ENCODE measurements around the gene SNX32.

SNX32 gene

DNA sequence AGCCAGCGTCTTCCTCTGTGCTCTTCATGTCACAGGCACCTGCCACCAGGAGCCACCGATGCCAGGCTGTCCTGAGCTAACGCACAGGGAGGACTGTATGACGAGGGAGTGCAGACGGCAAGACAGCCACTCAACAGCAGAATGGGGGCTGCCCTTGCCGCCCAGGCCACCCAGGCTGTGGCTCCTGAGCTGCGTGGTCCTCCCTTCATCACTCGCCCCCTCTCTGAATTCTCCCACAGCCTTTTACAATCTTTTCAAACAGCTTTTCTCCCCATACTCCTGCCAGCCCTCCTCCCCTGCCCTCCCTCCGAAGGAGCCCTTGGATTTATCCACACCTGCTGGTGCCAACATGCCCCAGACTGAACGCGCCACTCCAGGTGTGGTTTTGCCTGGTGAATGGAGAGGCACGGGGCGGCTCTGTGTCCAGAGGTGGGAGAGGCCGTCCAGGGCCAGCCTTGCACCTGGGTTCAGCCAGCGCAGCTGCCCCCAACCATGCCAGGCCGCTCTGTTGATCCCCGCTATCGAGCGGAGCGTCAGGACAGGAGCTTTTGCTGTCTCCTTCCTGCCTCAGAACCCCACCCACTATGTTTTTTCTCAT is 24.9 kb upstream of the SNX32 start:
- Histone ChIP-seq H3K9ac (ENCODE audit: low read length) (no peak overlapping the region), H3K9me3 (replicated peaks; ENCODE audit: insufficient read depth, low read length) (no peaks in the 10 kb centered on the region), H3K79me2 (ENCODE audit: low read length) (no peaks in the 10 kb centered on the region), H2AFZ (ENCODE audit: low read length) (no peak overlapping the region), H3K4me3 (ENCODE audit: low read length) (no peak overlapping the region), H3K4me2 (ENCODE audit: low read depth, low read length) (no peak overlapping the region), H4K20me1 (ENCODE audit: insufficient read depth, low read length) (no peaks in the 10 kb centered on the region), H3K4me1 (ENCODE audit: low read length) (no peaks in the 10 kb centered on the region), H3K27ac (ENCODE audit: low read length) (no peak overlapping the region), H3K27me3 (replicated peaks; ENCODE audit: insufficient read depth, low read length) (peaks cover 19% of the 10 kb centered on the region), H3K9me2 (replicated peaks; ENCODE audit: insufficient read depth, low read length) (no peaks in the 10 kb centered on the region), H3K36me3 (replicated peaks; ENCODE audit: insufficient read depth, low read length) (no peaks in the 10 kb centered on the region), H3F3A (ENCODE audit: insufficient read depth, low read length) (no peaks in the 10 kb centered on the region)
- TF ChIP-seq, protein P1, sequence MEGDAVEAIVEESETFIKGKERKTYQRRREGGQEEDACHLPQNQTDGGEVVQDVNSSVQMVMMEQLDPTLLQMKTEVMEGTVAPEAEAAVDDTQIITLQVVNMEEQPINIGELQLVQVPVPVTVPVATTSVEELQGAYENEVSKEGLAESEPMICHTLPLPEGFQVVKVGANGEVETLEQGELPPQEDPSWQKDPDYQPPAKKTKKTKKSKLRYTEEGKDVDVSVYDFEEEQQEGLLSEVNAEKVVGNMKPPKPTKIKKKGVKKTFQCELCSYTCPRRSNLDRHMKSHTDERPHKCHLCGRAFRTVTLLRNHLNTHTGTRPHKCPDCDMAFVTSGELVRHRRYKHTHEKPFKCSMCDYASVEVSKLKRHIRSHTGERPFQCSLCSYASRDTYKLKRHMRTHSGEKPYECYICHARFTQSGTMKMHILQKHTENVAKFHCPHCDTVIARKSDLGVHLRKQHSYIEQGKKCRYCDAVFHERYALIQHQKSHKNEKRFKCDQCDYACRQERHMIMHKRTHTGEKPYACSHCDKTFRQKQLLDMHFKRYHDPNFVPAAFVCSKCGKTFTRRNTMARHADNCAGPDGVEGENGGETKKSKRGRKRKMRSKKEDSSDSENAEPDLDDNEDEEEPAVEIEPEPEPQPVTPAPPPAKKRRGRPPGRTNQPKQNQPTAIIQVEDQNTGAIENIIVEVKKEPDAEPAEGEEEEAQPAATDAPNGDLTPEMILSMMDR (IDR thresholded peaks at IDR 0.05; ENCODE audit: low read length): no peak
- no peak for TF ChIP-seq EZH2 (optimal IDR thresholded peaks at IDR 0.05; ENCODE audit: low read depth, low read length)
- no peak for TF ChIP-seq EZH2phosphoT487 (IDR thresholded peaks at IDR 0.05; ENCODE audit: low read length)
- DNase-seq: no peak

DNA sequence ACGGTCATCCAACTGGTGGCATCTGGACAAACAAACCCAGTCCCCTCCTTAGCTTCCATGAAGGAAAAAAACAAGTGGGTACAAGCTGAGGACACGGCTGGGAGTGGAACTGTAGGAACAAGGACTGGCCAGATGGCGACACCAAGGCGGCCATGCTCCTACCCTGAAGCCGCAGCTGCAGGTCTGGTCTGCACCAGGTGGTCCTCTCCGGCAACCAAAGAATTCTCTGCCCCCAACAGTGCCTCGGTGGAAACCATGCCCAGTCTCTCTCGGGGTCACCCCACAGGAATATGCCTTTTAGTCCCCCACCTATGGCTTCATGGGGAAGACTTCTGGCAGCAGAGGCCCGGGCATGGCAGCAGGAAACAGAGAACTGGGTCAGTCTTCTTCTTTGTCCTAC is 24.3 kb upstream of the SNX32 start:
- Histone ChIP-seq H3K9me2 (replicated peaks; ENCODE audit: insufficient read depth, low read length) (no peaks in the 10 kb centered on the region), H4K20me1 (ENCODE audit: insufficient read depth, low read length) (no peaks in the 10 kb centered on the region), H3F3A (ENCODE audit: insufficient read depth, low read length) (no peaks in the 10 kb centered on the region), H3K4me1 (ENCODE audit: low read length) (no peaks in the 10 kb centered on the region), H3K4me2 (ENCODE audit: low read depth, low read length) (no peak overlapping the region), H3K9me3 (replicated peaks; ENCODE audit: insufficient read depth, low read length) (no peaks in the 10 kb centered on the region), H3K4me3 (ENCODE audit: low read length) (no peak overlapping the region), H3K27ac (ENCODE audit: low read length) (no peak overlapping the region), H3K36me3 (replicated peaks; ENCODE audit: insufficient read depth, low read length) (no peaks in the 10 kb centered on the region), H3K79me2 (ENCODE audit: low read length) (no peaks in the 10 kb centered on the region), H3K27me3 (replicated peaks; ENCODE audit: insufficient read depth, low read length) (peaks cover 19% of the 10 kb centered on the region), H3K9ac (ENCODE audit: low read length) (no peak overlapping the region), H2AFZ (ENCODE audit: low read length) (no peak overlapping the region)
- no peak for TF ChIP-seq EZH2phosphoT487 (IDR thresholded peaks at IDR 0.05; ENCODE audit: low read length)
- no peak for TF ChIP-seq EZH2 (optimal IDR thresholded peaks at IDR 0.05; ENCODE audit: low read depth, low read length)
- TF ChIP-seq, protein P1 (IDR thresholded peaks at IDR 0.05; ENCODE audit: low read length): no peak
- no peak for DNase-seq

DNA sequence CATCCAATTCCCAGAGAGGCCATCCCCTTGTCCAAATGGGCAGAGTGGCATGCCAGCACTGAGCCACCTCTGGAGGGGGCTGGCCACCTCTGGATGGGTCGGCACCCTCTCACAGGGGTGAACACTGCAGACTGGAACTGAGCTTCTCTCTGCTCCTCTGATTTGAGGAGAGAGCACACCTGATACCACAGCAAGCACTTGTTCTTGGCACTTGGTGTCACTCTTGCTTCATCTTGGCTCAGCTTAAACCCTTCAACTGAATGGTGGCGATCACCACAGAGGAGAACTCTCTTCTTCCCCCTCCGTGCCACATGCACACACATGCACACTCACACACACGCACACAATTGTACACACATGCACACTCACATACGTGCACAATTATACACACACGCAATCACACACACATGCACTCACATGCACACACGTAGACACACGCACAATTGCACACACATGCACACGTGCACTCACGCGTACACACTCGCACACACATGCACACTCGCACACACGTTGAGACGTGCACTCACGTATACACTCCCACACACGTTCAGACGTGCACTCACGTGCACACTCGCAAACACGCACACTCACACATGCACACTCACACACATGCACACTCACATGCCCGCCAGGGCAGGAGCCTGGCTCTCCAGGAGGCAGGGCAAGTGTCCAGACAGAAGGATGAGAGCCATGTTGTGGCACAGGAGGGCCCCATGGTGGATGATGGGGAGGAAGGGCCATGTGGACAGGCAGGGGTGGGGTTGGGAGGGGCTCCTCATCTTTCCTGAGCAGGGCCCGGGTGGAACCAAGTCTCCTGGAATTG is 23.5 kb upstream of the SNX32 start:
- no peak overlapping the region for H3K4me3 ChIP-seq (ENCODE audit: low read length)
- H3K9me3 ChIP-seq (replicated peaks; ENCODE audit: insufficient read depth, low read length): no peaks in the 10 kb centered on the region
- no peaks in the 10 kb centered on the region for H3K79me2 ChIP-seq (ENCODE audit: low read length)
- no peaks in the 10 kb centered on the region for H4K20me1 ChIP-seq (ENCODE audit: insufficient read depth, low read length)
- H2AFZ ChIP-seq (ENCODE audit: low read length): no peak overlapping the region
- no peak overlapping the region for H3K4me2 ChIP-seq (ENCODE audit: low read depth, low read length)
- H3K9me2 ChIP-seq (replicated peaks; ENCODE audit: insufficient read depth, low read length): no peaks in the 10 kb centered on the region
- no peak for TF ChIP-seq EZH2 (optimal IDR thresholded peaks at IDR 0.05; ENCODE audit: low read depth, low read length)
- TF ChIP-seq, protein P1 (IDR thresholded peaks at IDR 0.05; ENCODE audit: low read length): peak; percentile 23; the same call in 1 of the 2 replicates
- no peak for TF ChIP-seq EZH2phosphoT487 (IDR thresholded peaks at IDR 0.05; ENCODE audit: low read length)
- peaks cover 19% of the 10 kb centered on the region for H3K27me3 ChIP-seq (replicated peaks; ENCODE audit: insufficient read depth, low read length)
- no peaks in the 10 kb centered on the region for H3F3A ChIP-seq (ENCODE audit: insufficient read depth, low read length)
- H3K36me3 ChIP-seq (replicated peaks; ENCODE audit: insufficient read depth, low read length): no peaks in the 10 kb centered on the region
- H3K4me1 ChIP-seq (ENCODE audit: low read length): no peaks in the 10 kb centered on the region
- H3K9ac ChIP-seq (ENCODE audit: low read length): no peak overlapping the region
- no peak overlapping the region for H3K27ac ChIP-seq (ENCODE audit: low read length)
- peak; percentile 37 for DNase-seq
